ENCODE results near the gene SNAI1. TPM values are rescaled to one million over a fixed set of nuclear protein-coding genes. Genes with fewer than 3 reads are reported as not detected.
A peak's percentile ranks its signal among the peaks of the same experiment; 100 is the strongest.

The SNAI1 gene
- polyA plus RNA-seq (not detected in 3 replicates), polyA minus RNA-seq (not detected in 3 replicates)
- 0.21 TPM for polyA plus RNA-seq (2011; ENCODE audit: low read depth)
- polyA plus RNA-seq (2011; cell fraction: cytosol; rRNA removed) = 0.04 TPM in 1 of 2 replicates, not detected in the other
- 0.10 and 0.28 TPM in 2 replicates for polyA plus RNA-seq (2011; cell fraction: nucleus; rRNA removed)
- polyA plus RNA-seq (2012; ENCODE audit: low replicate concordance) = 0.49 TPM in 1 of 2 replicates, not detected in the other
- polyA minus RNA-seq (2011; cell fraction: cytosol; rRNA and poly(A)+ RNA removed) = not detected
- not detected in 2 replicates for polyA minus RNA-seq (2011; cell fraction: nucleus; rRNA and poly(A)+ RNA removed)

DNA sequence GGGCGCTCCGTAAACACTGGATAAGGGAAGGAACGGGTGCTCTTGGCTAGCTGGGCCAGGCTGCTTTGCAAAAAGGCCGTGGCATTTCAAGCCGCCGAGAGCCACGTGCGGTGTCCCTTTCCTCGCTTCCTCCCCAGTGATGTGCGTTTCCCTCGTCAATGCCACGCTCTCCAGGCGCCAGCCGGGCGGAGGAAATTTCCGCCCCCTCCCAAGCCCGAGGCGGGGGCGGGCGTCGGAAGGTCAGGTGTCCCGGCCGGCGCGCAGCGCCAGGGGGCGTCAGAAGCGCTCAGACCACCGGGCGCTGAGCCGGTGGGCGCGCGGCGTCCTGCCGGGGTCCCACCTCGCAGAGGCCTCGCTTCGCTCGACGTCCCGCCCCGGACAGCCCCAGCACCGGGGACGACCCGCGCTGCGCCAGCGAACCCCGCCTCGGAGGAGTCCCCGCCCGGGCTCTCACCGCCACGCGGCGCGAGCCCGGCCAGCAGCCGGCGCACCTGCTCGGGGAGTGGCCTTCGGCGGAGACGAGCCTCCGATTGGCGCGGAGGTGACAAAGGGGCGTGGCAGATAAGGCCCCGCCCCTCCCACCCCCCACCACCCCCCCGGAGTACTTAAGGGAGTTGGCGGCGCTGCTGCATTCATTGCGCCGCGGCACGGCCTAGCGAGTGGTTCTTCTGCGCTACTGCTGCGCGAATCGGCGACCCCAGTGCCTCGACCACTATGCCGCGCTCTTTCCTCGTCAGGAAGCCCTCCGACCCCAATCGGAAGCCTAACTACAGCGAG is at the start of gene SNAI1:
Gene SNAI1 (plus strand): TSS at position 635 of the 777 bp plus-strand sequence. CDS start 80 bp downstream, at position 715.
- Histone ChIP-seq H4K20me1 (ENCODE audit: control insufficient read depth, extremely low read depth, insufficient read depth, low read length) (no peaks in the 10 kb centered on the region), H3K9me1 (ENCODE audit: control insufficient read depth, extremely low read depth, insufficient read depth, low read length) (no peaks in the 10 kb centered on the region), H3K36me3 (ENCODE audit: control insufficient read depth in 2 of 2, extremely low read depth in 1 of 2, insufficient read depth in 2 of 2, low read length in 2 of 2) (no peaks in the 10 kb centered on the region), H3K9ac (ENCODE audit: control insufficient read depth, extremely low read depth, insufficient read depth, low read length) (peak within 1 kb of the TSS; percentile 14), H3K4me3 (ENCODE audit: control insufficient read depth in 2 of 3, extremely low read depth in 1 of 3, insufficient read depth in 2 of 3, low read depth in 1 of 3, low read length in 3 of 3) (peak within 1 kb of the TSS; percentile 10 to 49 (median 16)), H3K4me1 (ENCODE audit: control insufficient read depth, extremely low read depth, insufficient read depth, low read length) (peaks cover 12% of the 10 kb centered on the region), H3K79me2 (ENCODE audit: control insufficient read depth, insufficient read depth, low read length) (no peaks in the 10 kb centered on the region), H3K9me3 (ENCODE audit: control insufficient read depth, low read depth, low read length) (no peaks in the 10 kb centered on the region), H3K27me3 (ENCODE audit: control insufficient read depth, extremely low read depth, insufficient read depth, low read length) (peaks cover 26% of the 10 kb centered on the region), H3K4me2 (ENCODE audit: control insufficient read depth, extremely low read depth, insufficient read depth, low read depth, low read length) (peak within 1 kb of the TSS; percentile 77), H2AFZ (ENCODE audit: control insufficient read depth, low read length) (peak within 1 kb of the TSS; percentile 22), H3K27ac (ENCODE audit: control insufficient read depth, insufficient read depth, low read length) (no peak within 1 kb of the TSS)
- FAIRE-seq = no peak
- dilution Hi-C loops (cut with MboI; ENCODE audit: extremely low pct_ligation_motif_present, low sequenced_read_pairs) = no loop called here
- DNase-seq (ENCODE audit: low read depth, low spot score) = no peak
- peak; percentile 50 for TF ChIP-seq EZH2 (IDR thresholded peaks at IDR 0.05; ENCODE audit: low read length)
- TF ChIP-seq, protein P1, sequence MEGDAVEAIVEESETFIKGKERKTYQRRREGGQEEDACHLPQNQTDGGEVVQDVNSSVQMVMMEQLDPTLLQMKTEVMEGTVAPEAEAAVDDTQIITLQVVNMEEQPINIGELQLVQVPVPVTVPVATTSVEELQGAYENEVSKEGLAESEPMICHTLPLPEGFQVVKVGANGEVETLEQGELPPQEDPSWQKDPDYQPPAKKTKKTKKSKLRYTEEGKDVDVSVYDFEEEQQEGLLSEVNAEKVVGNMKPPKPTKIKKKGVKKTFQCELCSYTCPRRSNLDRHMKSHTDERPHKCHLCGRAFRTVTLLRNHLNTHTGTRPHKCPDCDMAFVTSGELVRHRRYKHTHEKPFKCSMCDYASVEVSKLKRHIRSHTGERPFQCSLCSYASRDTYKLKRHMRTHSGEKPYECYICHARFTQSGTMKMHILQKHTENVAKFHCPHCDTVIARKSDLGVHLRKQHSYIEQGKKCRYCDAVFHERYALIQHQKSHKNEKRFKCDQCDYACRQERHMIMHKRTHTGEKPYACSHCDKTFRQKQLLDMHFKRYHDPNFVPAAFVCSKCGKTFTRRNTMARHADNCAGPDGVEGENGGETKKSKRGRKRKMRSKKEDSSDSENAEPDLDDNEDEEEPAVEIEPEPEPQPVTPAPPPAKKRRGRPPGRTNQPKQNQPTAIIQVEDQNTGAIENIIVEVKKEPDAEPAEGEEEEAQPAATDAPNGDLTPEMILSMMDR (optimal IDR thresholded peaks at IDR 0.05 in 1 of 3, IDR thresholded peaks at IDR 0.05 in 1 of 3, conservative IDR thresholded peaks at IDR 0.05 in 1 of 3; ENCODE audit: extremely low read depth in 1 of 3, insufficient read depth in 2 of 3, low read length in 3 of 3) = peak; percentile 21 to 50 (median 23)

- Histone ChIP-seq H3K9me3 (ENCODE audit: control insufficient read depth, low read depth, low read length) (no peaks in the 10 kb centered on the region), H3K9me1 (ENCODE audit: control insufficient read depth, extremely low read depth, insufficient read depth, low read length) (peaks cover 2% of the 10 kb centered on the region), H3K9ac (ENCODE audit: control insufficient read depth, extremely low read depth, insufficient read depth, low read length) (no peak overlapping the region), H3K4me3 (ENCODE audit: control insufficient read depth in 2 of 3, extremely low read depth in 1 of 3, insufficient read depth in 2 of 3, low read depth in 1 of 3, low read length in 3 of 3) (peak overlapping the region in 2 of 3 experiments; percentile 29 to 51), H2AFZ (ENCODE audit: control insufficient read depth, low read length) (peak overlapping the region; percentile 79), H3K4me2 (ENCODE audit: control insufficient read depth, extremely low read depth, insufficient read depth, low read depth, low read length) (peak overlapping the region; percentile 58), H3K27me3 (ENCODE audit: control insufficient read depth, extremely low read depth, insufficient read depth, low read length) (no peaks in the 10 kb centered on the region), H3K36me3 (ENCODE audit: control insufficient read depth in 2 of 2, extremely low read depth in 1 of 2, insufficient read depth in 2 of 2, low read length in 2 of 2) (peaks cover 2 to 11% of the 10 kb centered on the region in 2 experiments), H3K79me2 (ENCODE audit: control insufficient read depth, insufficient read depth, low read length) (peaks cover 44% of the 10 kb centered on the region), H3K4me1 (ENCODE audit: control insufficient read depth, extremely low read depth, insufficient read depth, low read length) (peaks cover 18% of the 10 kb centered on the region), H3K27ac (ENCODE audit: control insufficient read depth, insufficient read depth, low read length) (no peak overlapping the region), H4K20me1 (ENCODE audit: control insufficient read depth, extremely low read depth, insufficient read depth, low read length) (peaks cover 5% of the 10 kb centered on the region)
- no peak for DNase-seq (ENCODE audit: low read depth, low spot score)
- TF ChIP-seq EZH2 (IDR thresholded peaks at IDR 0.05; ENCODE audit: low read length) = no peak
- TF ChIP-seq, protein P1 (optimal IDR thresholded peaks at IDR 0.05 in 1 of 3, IDR thresholded peaks at IDR 0.05 in 1 of 3, conservative IDR thresholded peaks at IDR 0.05 in 1 of 3; ENCODE audit: extremely low read depth in 1 of 3, insufficient read depth in 2 of 3, low read length in 3 of 3) = no peak
- no peak for FAIRE-seq
- dilution Hi-C loops (cut with MboI; ENCODE audit: extremely low pct_ligation_motif_present, low sequenced_read_pairs) = no loop called here
Observed at GRCh38 chr20:49935746-49936152, 47.0 kb upstream of the SNAI1 start.

Data from keratinocyte (primary cell).